NK-92 (cell line): Measurements from ENCODE around the gene GK.
"Not testable (repeated sequence)": the region's sequence is repeated elsewhere in the genome, so short reads cannot be mapped to it uniquely, and the experiment has no call there.

Source experiments
- DNase-seq: peaks from one replicate; lab custom pipeline; 2025; ENCODE audit not compliant: unreplicated experiment; lab: John Stamatoyannopoulos, UW

GK gene

DNA sequence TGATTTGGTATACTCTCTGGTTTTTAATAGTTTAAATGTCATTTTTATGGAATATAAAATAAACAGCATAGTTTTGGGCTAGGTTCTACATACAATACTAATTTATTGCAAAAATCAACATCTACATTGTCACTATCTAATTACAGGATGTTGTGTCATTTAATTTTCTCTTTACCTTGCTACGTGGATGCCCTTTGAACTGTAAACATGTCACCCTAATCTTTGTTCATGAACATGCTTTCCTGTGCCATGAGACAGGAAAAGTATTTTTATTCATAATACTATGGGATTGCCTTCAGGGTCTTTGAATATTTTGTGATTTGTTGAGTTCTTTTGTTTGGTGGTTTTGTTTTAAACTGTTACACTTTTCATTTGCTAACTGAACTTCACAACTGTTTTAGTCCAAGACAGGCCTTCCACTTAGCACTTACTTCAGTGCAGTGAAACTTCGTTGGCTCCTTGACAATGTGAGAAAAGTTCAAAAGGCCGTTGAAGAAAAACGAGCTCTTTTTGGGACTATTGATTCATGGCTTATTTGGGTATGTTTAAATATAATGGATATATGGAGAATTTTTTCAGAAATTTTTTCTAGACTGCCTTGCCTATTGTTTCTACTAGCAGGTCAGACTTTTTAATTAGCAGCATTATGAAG, 40.9 kb downstream of the GK start:
- DNase-seq, result no peak

DNA sequence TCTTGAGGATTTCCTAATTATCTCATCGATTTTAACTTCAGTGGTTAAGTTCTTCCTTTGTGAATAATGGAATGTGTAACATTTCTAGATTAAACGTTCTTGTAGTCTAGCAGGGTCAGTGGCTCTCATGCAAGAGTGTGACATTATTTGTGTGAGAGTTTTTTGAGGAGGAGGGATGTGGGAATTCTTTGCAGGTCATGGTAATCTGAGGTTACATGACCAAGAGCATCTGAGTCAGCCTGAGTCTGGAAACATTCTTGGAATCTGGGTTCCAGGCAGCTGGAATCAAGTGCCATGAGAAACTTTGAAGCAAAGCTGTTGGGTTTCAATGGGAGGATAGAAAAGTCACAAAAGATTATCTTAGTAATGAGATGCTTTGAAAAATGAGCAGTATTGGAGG, 49.5 kb downstream of the GK start:
- no peak for DNase-seq

DNA sequence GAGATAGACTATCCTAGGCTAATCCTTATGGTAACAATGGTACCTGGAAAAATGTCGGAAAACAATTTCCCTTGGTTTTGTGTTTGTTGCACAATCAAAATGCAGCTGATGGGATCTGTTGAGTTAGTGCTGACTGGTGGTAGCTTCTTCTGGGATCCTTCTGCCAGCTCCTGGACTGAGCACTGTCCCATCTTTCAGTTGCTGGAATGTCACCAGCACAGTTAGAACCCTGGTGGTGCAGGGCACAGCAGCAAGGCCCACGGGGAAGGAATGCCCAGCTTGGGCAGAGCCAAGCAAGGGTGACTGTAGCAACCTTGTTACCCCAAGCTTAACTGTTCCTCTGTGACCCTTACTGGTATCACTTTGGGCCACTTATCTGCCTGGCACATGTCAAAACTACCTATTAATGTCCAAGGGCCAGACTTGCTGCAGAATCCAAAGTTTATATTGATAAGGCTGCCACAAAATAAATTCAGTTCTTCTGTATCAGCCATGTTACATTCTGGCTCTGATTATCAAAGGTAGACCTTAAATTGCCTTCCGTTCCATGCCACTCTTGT, 53.1 kb downstream of the GK start:
- DNase-seq, result no peak

DNA sequence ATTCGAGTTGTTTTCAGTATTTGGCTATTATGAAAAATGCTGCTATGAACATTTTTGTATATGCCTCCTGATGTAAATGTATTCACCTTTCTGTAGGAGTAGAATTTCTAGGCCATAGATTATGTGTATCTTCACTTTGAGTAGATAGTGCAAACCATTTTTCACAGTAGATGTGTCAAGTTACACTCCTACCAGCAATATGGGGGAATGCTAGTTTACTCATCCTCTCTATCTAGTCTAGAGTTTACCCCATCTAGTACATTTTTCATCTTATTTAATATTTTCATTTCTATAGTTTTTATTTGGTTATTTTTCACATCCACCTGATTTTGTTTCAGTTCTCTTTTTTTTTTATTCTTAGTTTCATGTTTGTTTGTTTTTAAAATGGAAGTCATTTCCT, 59.0 kb downstream of the GK start:
- no peak for DNase-seq

DNA sequence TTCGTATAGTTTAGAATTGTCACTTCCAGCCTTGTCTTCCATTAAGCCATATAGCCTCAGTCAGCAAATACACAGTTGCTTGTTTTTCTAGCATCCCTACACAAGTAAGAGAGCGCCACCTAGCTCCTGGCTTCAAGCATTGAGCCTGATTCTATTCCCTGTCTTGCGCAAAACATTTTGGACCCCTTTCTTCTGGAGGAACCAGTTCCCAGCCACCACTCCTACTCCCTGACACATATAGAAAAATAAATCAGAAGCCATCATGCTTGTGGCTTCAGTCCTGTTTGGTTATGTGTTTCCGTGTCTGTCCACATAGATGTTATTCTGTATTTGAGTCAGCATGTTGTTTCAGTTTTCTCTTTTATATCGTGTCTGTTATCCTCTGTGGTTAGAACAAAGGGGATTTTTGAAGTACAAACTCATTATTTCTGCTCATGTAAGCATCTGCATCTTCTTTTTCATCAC, 59.9 kb downstream of the GK start:
- no peak for DNase-seq

DNA sequence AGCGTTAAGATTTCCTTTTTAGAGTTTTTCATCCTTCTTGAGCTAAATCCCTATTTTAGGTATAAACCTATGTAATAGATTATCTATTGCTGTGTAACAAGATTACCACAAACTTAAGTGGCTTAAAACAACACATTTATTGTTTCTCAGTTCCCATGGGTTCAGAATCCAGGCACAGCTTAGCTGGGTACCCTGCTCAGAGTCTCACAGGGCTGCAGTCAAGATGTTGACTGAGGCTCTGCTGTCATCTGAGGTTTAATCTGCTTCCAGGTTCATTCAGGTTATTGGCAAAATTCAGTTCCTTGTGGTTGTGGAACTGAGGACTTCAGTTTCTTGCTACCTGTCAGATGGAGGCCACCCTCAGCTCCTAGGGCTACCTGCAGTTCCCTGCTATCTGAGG, 60.9 kb downstream of the GK start:
- no peak for DNase-seq

DNA sequence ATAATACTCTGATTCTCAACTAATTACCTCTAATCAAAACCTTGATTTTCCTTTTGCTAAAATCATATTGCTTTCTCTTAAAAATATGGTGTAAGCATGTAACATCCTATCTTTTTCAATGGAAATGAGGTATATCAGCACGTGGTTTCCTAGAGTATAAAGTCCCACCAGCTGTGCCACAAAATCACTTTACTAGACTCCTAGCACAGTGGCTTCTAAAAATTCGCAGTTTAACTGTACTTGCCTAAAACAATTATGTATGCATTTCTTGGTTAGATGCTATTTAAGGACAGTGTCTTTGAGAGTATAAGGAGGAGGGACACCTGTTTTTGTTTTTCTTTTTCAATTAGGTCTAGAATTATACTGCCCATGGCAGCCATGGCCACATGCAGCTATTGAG, 62.8 kb downstream of the GK start:
- no peak for DNase-seq

DNA sequence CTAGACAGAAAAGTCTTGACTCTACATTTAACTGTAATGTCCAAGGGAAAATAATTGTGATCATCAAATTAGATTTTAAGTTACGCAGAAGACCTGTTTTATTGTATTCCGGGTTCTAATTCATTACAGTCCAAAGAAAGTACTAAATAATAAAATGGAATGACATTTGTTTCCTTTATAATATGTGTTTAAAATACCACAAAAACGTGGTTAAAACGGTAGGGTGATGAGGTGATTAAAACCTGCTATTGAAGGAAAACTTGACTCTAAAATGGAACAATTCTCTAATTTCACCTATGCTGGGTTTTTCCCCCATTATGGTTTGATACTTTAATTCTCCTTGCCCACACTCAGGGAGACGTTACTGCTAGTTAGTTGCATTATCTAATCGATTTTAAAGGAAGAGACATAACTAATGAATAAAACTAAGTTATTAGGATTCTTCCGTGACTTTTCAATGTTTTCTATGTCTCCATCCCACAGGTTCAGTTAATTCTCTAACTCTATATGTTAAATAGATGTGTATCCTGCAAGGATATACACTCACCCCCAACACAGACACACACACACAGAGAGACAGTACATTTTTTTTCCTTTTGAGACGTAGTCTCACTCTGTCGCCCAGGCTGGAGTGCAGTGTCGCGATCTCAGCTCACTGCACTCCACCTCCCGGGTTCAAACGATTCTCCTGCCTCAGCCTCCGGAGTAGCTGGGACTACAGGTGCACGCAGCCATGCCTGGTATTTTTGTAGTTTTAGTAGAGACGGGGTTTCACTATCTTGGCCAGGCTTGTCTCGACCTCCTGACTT, 80.8 kb downstream of the GK start:
- DNase-seq, result no peak

DNA sequence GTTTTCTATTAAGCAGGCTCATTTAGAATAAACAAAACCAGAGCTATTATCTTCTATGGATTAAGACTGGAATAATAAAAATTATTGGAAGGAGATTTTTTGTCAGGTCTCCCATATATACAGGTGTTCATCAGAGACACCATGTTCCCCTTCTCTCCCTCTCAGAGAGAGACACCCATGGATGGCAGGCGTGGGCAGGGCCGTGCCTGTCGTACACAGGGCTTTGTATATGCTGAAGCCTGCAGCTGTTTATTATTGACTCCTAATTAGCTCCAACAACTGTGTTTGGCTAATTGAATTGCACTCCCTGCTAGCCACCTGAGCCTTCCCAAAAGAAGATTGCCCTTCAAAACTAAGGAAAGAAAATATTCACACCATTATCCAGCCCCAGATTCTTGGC, 81.6 kb downstream of the GK start:
- no peak for DNase-seq

DNA sequence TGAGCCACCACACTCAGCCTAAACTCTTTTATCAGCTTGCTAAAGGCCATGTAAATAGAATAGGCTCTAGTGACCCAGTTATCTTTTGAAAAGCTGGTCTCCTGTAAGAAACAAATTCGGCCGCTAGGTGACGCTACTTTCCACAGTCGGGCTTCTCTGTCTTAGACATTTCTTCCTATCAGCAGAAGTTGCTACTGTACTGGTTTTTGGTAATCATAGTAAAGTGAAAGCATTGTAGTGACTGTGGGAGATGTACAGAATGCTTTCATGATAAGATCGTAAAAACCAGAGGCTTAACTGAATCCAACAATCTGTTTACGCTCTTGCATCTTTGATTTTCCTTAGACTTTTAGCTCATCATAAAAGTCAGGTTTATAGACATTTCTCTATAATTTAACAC, 82.6 kb downstream of the GK start:
- DNase-seq, result no peak

DNA sequence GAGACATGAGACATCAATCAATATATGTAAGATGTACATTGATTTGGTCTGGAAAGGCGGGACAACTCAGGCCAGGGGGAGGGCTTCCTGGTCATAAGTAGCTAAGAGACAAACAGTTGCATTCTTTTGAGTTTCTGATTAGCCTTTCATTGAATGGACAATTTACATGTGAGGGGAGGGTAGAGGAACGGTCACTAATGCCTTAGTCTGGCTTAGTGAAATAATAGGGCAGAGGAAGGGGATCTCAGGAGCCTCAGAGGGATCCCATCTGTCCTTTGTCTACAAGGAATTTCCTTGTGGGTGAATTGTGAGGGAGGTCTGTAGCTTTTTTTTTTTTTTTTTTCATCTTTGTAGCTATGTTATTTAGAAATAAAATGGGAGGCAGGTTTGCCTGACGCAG, 88.3 kb downstream of the GK start:
- no peak for DNase-seq

DNA sequence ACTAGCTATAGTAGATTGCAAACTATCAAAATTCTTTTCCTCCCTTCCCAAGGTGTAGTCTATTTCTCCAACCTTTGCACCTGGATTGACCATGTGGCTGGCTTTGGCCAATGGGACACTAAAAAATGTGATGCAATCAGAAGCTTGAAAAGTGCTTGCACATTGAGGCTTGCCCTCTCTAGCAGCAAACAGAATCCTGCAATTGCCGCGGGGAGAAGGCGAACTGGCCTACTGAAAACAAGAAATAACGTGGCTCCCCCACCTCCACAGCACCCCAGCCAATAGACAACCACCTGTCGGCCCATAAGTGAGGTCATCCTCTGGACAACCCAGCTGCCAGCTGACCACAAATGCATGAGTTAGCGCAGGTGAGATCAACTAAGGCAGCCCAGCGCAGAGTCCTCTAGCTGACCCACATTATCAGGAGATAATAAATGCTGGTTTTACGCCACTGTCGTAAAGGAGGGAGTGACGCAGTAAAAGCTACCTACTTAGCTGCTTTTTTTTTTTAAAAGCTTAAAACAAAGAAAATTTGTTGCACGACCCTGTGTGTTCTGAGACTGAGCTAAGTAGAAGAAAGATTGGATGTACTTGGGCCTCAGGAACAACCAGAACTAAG, 95.2 kb downstream of the GK start:
- no peak for DNase-seq

DNA sequence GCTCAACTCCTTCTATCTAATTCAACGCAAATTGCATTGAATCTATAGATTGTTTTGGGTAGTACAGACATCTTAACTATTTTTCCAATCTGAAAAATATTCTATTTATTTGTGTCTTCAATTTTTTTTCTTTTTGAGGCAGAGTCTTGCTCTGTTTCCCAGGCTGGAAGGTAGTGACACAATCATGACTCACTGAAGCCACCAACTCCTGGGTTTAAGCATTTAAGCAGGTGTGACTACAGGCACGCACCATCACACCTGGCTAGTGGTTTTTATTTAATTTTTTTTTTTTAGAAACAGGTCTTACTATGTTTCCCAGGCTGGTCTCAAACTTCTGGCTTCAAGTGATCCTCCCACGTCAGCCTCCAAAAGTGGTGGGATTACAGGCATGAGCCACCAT, 98.3 kb downstream of the GK start:
- DNase-seq, result no peak

DNA sequence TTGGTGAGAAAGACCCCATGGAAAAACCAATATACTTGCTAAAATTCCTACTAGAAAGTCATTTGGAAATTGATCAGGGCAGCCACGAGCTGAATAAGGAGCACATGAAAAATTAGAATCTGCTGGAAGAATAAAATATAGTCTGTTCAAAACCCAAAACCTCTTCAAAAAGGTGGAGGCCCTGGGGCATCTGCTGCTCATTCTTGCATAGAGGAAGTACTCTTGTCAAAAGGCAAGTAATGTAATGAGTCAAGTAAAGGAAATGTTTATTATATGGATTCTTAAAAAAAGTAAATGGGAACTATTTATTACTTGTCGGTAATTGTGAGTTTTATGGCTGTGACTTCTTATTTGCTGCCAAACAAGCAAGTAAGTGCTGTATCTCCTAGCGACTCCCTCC, 109.5 kb downstream of the GK start:
- DNase-seq, result no peak

DNA sequence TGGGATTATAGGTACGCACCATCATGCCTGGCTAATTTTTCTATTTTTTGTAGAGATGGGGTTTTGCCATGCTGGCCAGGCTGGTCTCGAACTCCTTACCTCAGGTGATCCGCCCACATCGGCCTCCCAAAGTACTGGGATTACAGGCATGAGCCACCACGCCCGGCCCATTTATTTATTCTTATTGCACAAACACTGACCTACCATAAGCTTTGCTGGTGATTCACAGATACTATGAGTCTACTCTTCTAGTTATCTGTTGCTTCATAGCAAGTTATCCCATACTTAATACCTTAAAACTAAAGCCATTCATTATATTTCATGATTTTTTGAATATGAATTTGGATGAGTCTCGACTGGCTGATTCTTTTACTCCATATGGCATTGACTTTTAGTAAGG, 120.5 kb downstream of the GK start:
- DNase-seq, result not testable (repeated sequence)

DNA sequence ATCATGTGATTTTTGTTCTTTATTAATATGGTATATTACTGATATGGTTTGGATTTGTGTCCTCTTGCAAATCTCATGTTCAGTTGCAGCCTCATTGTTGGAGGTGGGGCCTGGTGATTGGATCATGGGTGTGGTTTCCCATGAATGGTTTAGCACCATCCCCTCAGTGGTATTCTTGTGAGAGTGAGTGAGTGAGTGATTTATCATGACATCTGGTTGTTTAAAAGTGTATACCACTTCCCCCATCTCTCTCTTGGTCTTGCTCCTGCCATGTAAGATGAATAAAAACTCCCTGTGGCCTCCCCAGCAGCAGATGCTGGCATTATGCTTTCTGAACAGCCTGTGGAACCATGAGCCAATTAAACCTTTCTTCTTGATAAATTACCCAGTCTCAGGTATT, 124.4 kb downstream of the GK start:
- DNase-seq, result no peak

DNA sequence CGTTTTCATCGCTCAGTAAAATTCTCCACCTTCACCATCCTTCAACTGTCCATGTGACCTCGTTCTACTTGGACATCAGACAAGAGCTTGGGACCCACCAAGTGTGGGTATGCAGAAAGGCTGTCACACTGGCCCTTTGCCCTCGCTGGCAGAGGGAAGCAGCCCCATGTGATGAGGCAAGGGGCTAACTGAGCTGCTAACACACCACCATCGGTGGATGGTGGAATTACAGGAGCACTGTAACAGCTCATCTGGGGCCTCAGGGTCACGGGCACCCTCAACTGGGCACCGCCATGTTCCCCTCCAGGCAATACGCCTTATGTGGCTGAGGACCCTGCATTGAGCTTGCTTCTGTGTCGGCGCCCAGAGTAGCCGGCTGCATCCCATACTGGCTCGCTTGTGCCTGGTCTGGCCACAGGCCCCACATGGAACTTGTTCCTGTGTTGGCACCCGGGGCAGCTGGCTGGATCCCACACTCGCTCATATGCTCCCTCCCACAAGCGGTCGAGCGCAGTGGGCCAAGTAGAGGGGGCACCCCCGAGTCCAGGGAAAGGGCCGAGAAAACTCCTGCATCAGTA, 126.3 kb downstream of the GK start:
- no peak for DNase-seq
